ENCODE measurements around the gene KLHL8. TPM values are rescaled to one million over a fixed set of nuclear protein-coding genes. Genes with fewer than 3 reads are reported as not detected.
A peak's percentile ranks its signal among the peaks of the same experiment; 100 is the strongest.

The KLHL8 gene
- total RNA-seq, 1 experiment from 2014 or later: 7.5 TPM

DNA sequence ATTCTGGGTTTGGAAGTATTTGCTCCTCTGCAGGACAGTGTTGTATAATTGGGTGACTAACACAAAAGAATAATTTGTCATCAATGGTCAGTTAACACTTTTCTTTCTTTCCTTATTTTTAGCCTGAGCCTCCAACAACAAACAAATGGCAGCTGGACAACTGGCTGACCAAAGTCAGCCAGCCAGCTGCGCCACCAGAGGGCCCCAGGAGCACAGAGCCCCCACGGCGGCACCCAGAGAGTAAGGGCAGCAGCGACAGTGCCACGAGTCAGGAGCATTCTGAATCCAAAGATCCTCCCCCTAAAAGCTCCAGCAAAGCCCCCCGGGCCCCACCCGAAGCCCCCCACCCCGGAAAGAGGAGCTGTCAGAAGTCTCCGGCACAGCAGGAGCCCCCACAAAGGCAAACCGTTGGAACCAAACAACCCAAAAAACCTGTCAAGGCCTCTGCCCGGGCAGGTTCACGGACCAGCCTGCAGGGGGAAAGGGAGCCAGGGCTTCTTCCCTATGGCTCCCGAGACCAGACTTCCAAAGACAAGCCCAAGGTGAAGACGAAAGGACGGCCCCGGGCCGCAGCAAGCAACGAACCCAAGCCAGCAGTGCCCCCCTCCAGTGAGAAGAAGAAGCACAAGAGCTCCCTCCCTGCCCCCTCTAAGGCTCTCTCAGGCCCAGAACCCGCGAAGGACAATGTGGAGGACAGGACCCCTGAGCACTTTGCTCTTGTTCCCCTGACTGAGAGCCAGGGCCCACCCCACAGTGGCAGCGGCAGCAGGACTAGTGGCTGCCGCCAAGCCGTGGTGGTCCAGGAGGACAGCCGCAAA lies 106.0 kb downstream of the KLHL8 start:
- peak overlapping the region in 2 of 3 experiments; percentile 51 to 81; a peak in 2 of 7 replicates for H3K27ac Mint-ChIP-seq
- H3K4me3 Mint-ChIP-seq: no peak overlapping the region
- no peak overlapping the region for H2BK20ac ChIP-seq (ENCODE audit: low read depth, low read length, poor library complexity, severe bottlenecking)
- H3K14ac ChIP-seq (ENCODE audit: insufficient read depth, low read length): no peak overlapping the region; the same call in 1 of the 2 replicates
- H3K4me1 Mint-ChIP-seq: peaks cover 22% of the 10 kb centered on the region in 2 experiments
- no peaks in the 10 kb centered on the region for H3K9me3 Mint-ChIP-seq
- no peak overlapping the region for H3K4ac ChIP-seq (ENCODE audit: low read depth, low read length)
- no peak overlapping the region for H2AK5ac ChIP-seq (ENCODE audit: insufficient read length, low read length)
- H4K20me1 ChIP-seq (ENCODE audit: control insufficient read depth, insufficient read depth, insufficient read length): no peaks in the 10 kb centered on the region
- no peak overlapping the region for H4K5ac ChIP-seq (ENCODE audit: insufficient read length, low read depth, low read length)
- H3K4me1 ChIP-seq (ENCODE audit: insufficient read depth, low read length): no peaks in the 10 kb centered on the region
- peak; percentile 77 for DNase-seq
- H2AFZ ChIP-seq (ENCODE audit: low read length): no peak overlapping the region
- no peak overlapping the region for H2BK12ac ChIP-seq (ENCODE audit: insufficient read length, low read depth, low read length)
- H3K27ac ChIP-seq (ENCODE audit: insufficient read length, low read depth, low read length): no peak overlapping the region
- no peak overlapping the region for H3K56ac ChIP-seq (ENCODE audit: insufficient read length, low read depth, low read length)
- H3K79me1 ChIP-seq (ENCODE audit: insufficient read depth, low read depth, low read length, poor library complexity, severe bottlenecking): no peaks in the 10 kb centered on the region
- WGBS (ENCODE audit: extremely low coverage, insufficient read length, low lambda C conversion rate): no CpG with 5 or more reads among the region's 24 CpGs
- no peaks in the 10 kb centered on the region; the same call in 1 of the 2 replicates for H3K79me2 ChIP-seq (ENCODE audit: insufficient read depth, low read length)
- H3K4me2 ChIP-seq (ENCODE audit: insufficient read depth, insufficient read length, low read length): no peak overlapping the region
- H2BK120ac ChIP-seq (ENCODE audit: low read depth, low read length, poor library complexity, severe bottlenecking): no peak overlapping the region
- H3K9me3 ChIP-seq (ENCODE audit: control insufficient read depth, low read depth, low read length): no peaks in the 10 kb centered on the region
- H3T11ph ChIP-seq (ENCODE audit: low read length): no peak overlapping the region
- H3K18ac ChIP-seq (ENCODE audit: insufficient read length, low read depth, low read length): peak overlapping the region; percentile 42
- no peak overlapping the region for H2BK5ac ChIP-seq (ENCODE audit: insufficient read length, low read length)
- H3K27me3 ChIP-seq (ENCODE audit: insufficient read depth, low read length): no peaks in the 10 kb centered on the region
- H3K27me3 Mint-ChIP-seq (ENCODE audit: low read depth): no peaks in the 10 kb centered on the region; the same call in 1 of the 2 replicates
- TF ChIP-seq CTCF (conservative IDR thresholded peaks at IDR 0.05): peak; percentile 72
- H4K8ac ChIP-seq (replicated peaks; ENCODE audit: insufficient read length, low read depth, low read length): no peak overlapping the region
- H3K23me2 ChIP-seq (ENCODE audit: insufficient read length, low read depth, low read length, poor library complexity, severe bottlenecking): no peaks in the 10 kb centered on the region
- H3K9ac ChIP-seq (ENCODE audit: extremely low read depth, insufficient read length, low read length): no peak overlapping the region
- no peak overlapping the region for H2BK15ac ChIP-seq (ENCODE audit: low read depth, low read length)
- no peak overlapping the region for H3K23ac ChIP-seq (ENCODE audit: insufficient read length, low read depth, low read length)
- H4K91ac ChIP-seq (ENCODE audit: insufficient read length, low read depth, low read length): no peak overlapping the region
- H3K36me3 Mint-ChIP-seq (ENCODE audit: insufficient read depth in 1 of 3, low read depth in 3 of 3): peaks cover 25 to 65% (median 45%) of the 10 kb centered on the region in 3 experiments
